GM12878 (cell line): ENCODE results near the gene CRAT. TPM values are rescaled to one million over a fixed set of nuclear protein-coding genes. Genes with fewer than 3 reads are reported as not detected.
A peak's percentile ranks its signal among the peaks of the same experiment; 100 is the strongest.

Source experiments
- ATAC-seq: fragments of 200-7000 bp; cut with Tn5 transposase; 3 replicates; pipeline ENCODE4 v1.9.1; 2020; ENCODE audit warnings: mild to moderate bottlenecking, moderate library complexity
- BruUV-seq: library from RNA; stranded (reverse); fragments of 400-500 nt; replicated peaks from 2 replicates; lab custom pipeline; 2021; lab: Mats Ljungman, UMichigan
- CTCF ChIA-PET: fragments of 300-600 bp; sonication (Branson Sonifier 250); formaldehyde crosslinking; extraction: SDS; loops from one replicate; lab custom pipeline; 2021; ENCODE audit warnings: inconsistent platforms; lab: Yijun Ruan, JAX
- POLR2A ChIA-PET: fragments of 350-600 bp; formaldehyde crosslinking; extraction: SDS; loops from one replicate; lab custom pipeline; 2021; ENCODE audit warnings: inconsistent platforms; lab: Charles Lee
- RAD21 ChIA-PET: fragments of 300-600 bp; sonication (Branson Sonifier 250); formaldehyde crosslinking; loops from one replicate; lab custom pipeline; 2023; ENCODE audit warnings: antibody characterized with exemption; ENCODE audit not compliant: unreplicated experiment; lab: Charles Lee
- SMC1A ChIA-PET: fragments of 300-600 bp; sonication (Branson Sonifier 250); formaldehyde crosslinking; loops from one replicate; lab custom pipeline; 2023; ENCODE audit not compliant: unreplicated experiment, uncharacterized antibody; lab: Charles Lee
- DNase-seq: peaks from one replicate; pipeline ENCODE4 v3.0.0-alpha.2; 2011; ENCODE audit warnings: low read depth, low spot score
- FAIRE-seq: peaks from 3 replicates; lab custom pipeline; 2011; peaks lifted over from hg19 to GRCh38; lab: Jason Lieb, UNC
- H2AFZ ChIP-seq: 2 replicates; pipeline ENCODE4 v1.6.0; 2011; ENCODE audit warnings: low read depth, low read length, control low read depth; ENCODE audit not compliant: control insufficient read depth
- H3K27ac ChIP-seq: 2 replicates; pipeline ENCODE4 v1.5.1; 2011; ENCODE audit warnings: control low read depth; ENCODE audit not compliant: control insufficient read depth, insufficient read depth
- H3K27me3 ChIP-seq, 2 experiments: replicated peaks in 1 of 2; 2 replicates each; pipeline versions ENCODE4 v1.6.0 to v1.6.1; 2011; ENCODE audit warnings: low read length in 1 of 2; ENCODE audit not compliant: control insufficient read depth in 2 of 2, insufficient read depth in 2 of 2
- H3K36me3 ChIP-seq, 2 experiments: 2 replicates each; pipeline ENCODE4 v1.5.1; 2011; ENCODE audit warnings: low read length in 1 of 2; ENCODE audit not compliant: control insufficient read depth in 2 of 2, insufficient read depth in 2 of 2
- H3K4me1 ChIP-seq: 2 replicates; pipeline ENCODE4 v1.6.1; 2011; ENCODE audit warnings: mild to moderate bottlenecking, low read length, moderate library complexity, mixed read lengths; ENCODE audit not compliant: control insufficient read depth, insufficient read depth
- H3K4me2 ChIP-seq: 2 replicates; pipeline ENCODE4 v1.6.0; 2011; ENCODE audit warnings: control low read depth; ENCODE audit not compliant: control insufficient read depth, insufficient read depth
- H3K4me3 ChIP-seq: fragments of 200-600 bp; sonication (generic); 2 replicates; pipeline ENCODE4 v1.5.1; 2016
- H3K79me2 ChIP-seq: 2 replicates; pipeline ENCODE4 v1.6.0; 2011; ENCODE audit warnings: low read length; ENCODE audit not compliant: control insufficient read depth, insufficient read depth
- H3K9ac ChIP-seq: 2 replicates; pipeline ENCODE4 v1.8.0; 2011; ENCODE audit warnings: low read length, control low read depth, mixed read lengths; ENCODE audit not compliant: control insufficient read depth, insufficient read depth
- H3K9me3 ChIP-seq: replicated peaks from 3 replicates; pipeline ENCODE4 v1.5.1; 2011; ENCODE audit warnings: mild to moderate bottlenecking, low read length; ENCODE audit not compliant: control insufficient read depth, insufficient read depth
- H4K20me1 ChIP-seq: 2 replicates; pipeline ENCODE4 v1.6.0; 2011; ENCODE audit not compliant: control insufficient read depth, insufficient read depth
- ATF7 ChIP-seq: fragments of 450-650 bp; IDR thresholded peaks from 2 replicates; pipeline ENCODE4 v1.6.1; 2016; ENCODE audit warnings: low read depth, mild to moderate bottlenecking
- CEBPB ChIP-seq, 2 experiments: fragments of 150-350 bp in 1 of 2; IDR thresholded peaks; 2 replicates each; pipeline ENCODE4 v1.6.1; 2012 to 2014; ENCODE audit warnings: low read depth in 2 of 2, low read length in 2 of 2, borderline replicate concordance in 1 of 2, inconsistent platforms in 1 of 2
- FOXK2 ChIP-seq: fragments of 450-650 bp; IDR thresholded peaks from 2 replicates; pipeline ENCODE4 v1.6.1; 2017; ENCODE audit warnings: mild to moderate bottlenecking, moderate library complexity
- HDAC6 ChIP-seq: fragments of 200-600 bp; sonication (generic); IDR thresholded peaks from one replicate; pipeline ENCODE4 v1.8.0; 2017; ENCODE audit warnings: antibody characterized with exemption; ENCODE audit not compliant: unreplicated experiment
- IKZF2 ChIP-seq, 2 experiments: fragments of 450-650 bp; IDR thresholded peaks; 2 replicates each; pipeline ENCODE4 v1.6.1; 2017; ENCODE audit warnings: mild to moderate bottlenecking in 2 of 2, moderate library complexity in 2 of 2
- NRF1 ChIP-seq: conservative IDR thresholded peaks from 2 replicates; pipeline ENCODE4 v1.6.1; 2011; ENCODE audit warnings: mild to moderate bottlenecking, low read depth, low read length, improper control_type of control experiment
- SMC3 ChIP-seq: IDR thresholded peaks from 2 replicates; pipeline ENCODE4 v1.6.1; 2011; ENCODE audit warnings: low read length, improper control_type of control experiment, borderline replicate concordance
- SPI1 ChIP-seq: IDR thresholded peaks from 2 replicates; pipeline ENCODE4 v1.6.1; 2011; ENCODE audit warnings: low read depth, mild to moderate bottlenecking, low read length, moderate library complexity, borderline replicate concordance; ENCODE audit not compliant: insufficient read depth
- STAT1 ChIP-seq: fragments of 450-650 bp; conservative IDR thresholded peaks from 2 replicates; pipeline ENCODE4 v1.6.1; 2014; ENCODE audit warnings: antibody characterized with exemption, mild to moderate bottlenecking
- ZNF384 ChIP-seq: IDR thresholded peaks from 2 replicates; pipeline ENCODE4 v1.6.1; 2012; ENCODE audit warnings: low read depth, mild to moderate bottlenecking, low read length, improper control_type of control experiment, borderline replicate concordance
- WGBS: methylation state at CpG from one replicate; pipeline ENCODE4 v1.1.6; 2016; ENCODE audit warnings: low lambda C conversion rate; ENCODE audit not compliant: insufficient replicate concordance, insufficient coverage; ENCODE audit errors: missing lambda C conversion rate; 5-methylcytosine and 5-hydroxymethylcytosine counted together
- in situ Hi-C: fragments of 300-500 bp; cut with MboI; formaldehyde crosslinking; loops from 9 replicates; pipeline ENCODE4 v1.14.3; 2018; ENCODE audit warnings: mixed read lengths
- intact Hi-C: fragments of 100-400 bp; cut with micrococcal nuclease; formaldehyde crosslinking; loops from one replicate; pipeline ENCODE4 v1.14.2; 2022; ENCODE audit not compliant: unreplicated experiment
- polyA plus RNA-seq, 11 experiments: library from polyadenylated mRNA; depleted of rRNA in 4 of 11; unstranded in 6 of 11; stranded (reverse) in 5 of 11; fragments of >200 nt; fragmentation: Nextera tagmentation in 4 of 11; fragmentation: Illumina TruSeq in 1 of 11; extraction: Ambion mirVana in 4 of 11; extraction: Trizol in 1 of 11; gene quantifications; 1 replicate in 1 of 11; 2 replicates in 10 of 11; pipeline versions ENCODE4 v1.2.1 to v1.2.3, GENCODE V29; 2011 to 2016; ENCODE audit warnings: inconsistent platforms in 2 of 11, missing spikeins in 2 of 11, low read depth in 1 of 11
- total RNA-seq, 4 experiments: library from RNA; depleted of rRNA in 3 of 4; stranded (reverse); fragments of >200 nt in 3 of 4; fragmentation: Illumina TruSeq in 1 of 4; extraction: Trizol in 1 of 4; gene quantifications; 2 replicates each; pipeline versions ENCODE4 v1.2.1 to v1.2.3, GENCODE V29; 2013 to 2021
- TF ChIP-seq, protein P1 (sequence below): fragments of 450-650 bp; IDR thresholded peaks from 2 replicates; pipeline ENCODE4 v1.6.1; 2016; ENCODE audit warnings: mild to moderate bottlenecking
- TF ChIP-seq, protein P2 (sequence below): fragments of 450-650 bp; IDR thresholded peaks from 2 replicates; pipeline ENCODE4 v1.6.1; 2017; ENCODE audit warnings: mild to moderate bottlenecking, moderate library complexity
- TF ChIP-seq, protein P3 (sequence below): fragments of 450-650 bp; IDR thresholded peaks from 2 replicates; pipeline ENCODE4 v1.6.1; 2017; ENCODE audit warnings: low read depth, mild to moderate bottlenecking, moderate library complexity

CRAT gene
- total and polyA plus RNA-seq, 10 of the 15 experiments (the other 5 are each of a cell fraction or from before 2014, with no cell fraction given), result 0.10 to 3.4 (median 1.8) TPM

DNA sequence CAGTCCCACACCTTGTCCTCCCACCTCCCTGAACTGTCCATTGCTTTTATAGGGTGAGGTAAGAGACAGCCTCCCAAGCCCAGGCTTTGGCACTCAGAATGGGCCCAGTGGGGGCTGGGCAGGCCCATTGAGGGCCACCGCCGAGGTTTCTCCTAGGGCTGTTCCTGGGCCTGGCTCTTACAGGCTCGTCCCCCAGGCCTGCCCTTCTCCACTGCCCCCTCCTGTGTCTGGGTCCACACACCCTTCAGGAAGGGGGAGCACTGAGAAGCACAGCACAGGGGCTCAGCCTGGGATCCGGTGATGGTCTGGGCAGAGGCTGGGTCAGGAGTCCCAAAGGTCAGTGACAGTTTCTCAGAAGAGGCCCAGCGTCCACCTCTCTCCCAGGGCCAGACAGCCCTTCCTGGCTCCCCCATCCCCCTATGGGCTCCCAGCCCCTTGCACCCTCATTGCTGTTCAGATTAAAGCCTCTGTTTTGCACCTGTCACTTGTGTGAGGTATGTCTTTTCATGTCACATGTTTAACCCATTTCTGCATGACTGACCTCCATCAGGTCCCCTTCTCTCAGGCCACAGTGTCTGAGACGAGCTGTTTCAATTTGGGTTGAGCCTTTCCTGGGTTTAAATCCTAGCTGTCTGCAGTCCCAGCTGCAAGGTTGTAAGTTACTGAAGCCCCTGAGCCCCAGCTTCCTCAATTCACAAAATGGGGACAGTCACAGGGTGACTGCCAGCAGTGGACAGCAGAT is 38.0 kb upstream of the CRAT start (continued):
- TF ChIP-seq, protein P1, sequence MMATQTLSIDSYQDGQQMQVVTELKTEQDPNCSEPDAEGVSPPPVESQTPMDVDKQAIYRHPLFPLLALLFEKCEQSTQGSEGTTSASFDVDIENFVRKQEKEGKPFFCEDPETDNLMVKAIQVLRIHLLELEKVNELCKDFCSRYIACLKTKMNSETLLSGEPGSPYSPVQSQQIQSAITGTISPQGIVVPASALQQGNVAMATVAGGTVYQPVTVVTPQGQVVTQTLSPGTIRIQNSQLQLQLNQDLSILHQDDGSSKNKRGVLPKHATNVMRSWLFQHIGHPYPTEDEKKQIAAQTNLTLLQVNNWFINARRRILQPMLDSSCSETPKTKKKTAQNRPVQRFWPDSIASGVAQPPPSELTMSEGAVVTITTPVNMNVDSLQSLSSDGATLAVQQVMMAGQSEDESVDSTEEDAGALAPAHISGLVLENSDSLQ, result peak; percentile 50; the same call in 1 of the 2 replicates
- 0 out of 2 replicates have a peak, but pooled peaks have one; percentile 19 for TF ChIP-seq ATF7

DNA sequence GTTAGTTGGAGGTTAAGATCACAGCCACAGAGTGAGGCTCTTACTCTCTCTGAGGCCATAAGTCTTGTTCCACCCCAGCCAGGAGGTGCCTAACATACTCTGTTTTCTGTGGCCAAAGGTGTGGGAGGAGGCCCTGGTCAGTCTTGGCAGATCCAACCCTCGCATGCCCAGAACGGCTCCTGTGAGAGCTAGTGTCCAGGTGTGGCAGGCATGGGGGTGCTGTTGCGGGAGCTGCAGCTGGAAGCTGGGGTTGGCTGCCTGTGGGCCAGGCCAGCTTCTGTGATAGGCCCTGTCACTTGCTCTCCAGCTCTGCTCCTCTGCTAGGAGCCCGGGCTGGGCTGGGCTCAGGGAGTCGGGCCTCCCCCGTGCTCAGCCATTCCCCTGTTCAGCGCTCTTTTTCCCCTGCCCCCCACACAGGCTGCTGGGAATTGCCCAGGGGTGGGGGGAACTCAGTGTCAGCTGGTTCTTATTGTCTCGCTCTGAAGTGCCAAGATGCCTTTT is 35.9 kb upstream of the CRAT start:
- no peak overlapping the region for H3K9ac ChIP-seq
- no peak overlapping the region for H3K4me2 ChIP-seq
- no peaks in the 10 kb centered on the region for H3K27me3 ChIP-seq
- peaks cover 34% of the 10 kb centered on the region for H3K4me1 ChIP-seq
- ATAC-seq, result no peak
- no TSS peak for BruUV-seq
- POLR2A ChIA-PET, result no interaction called here
- no peak overlapping the region for H3K4me3 ChIP-seq
- peaks cover 4% of the 10 kb centered on the region; the same call in 1 of the 2 replicates for H3K79me2 ChIP-seq
- peaks cover 2 to 13% of the 10 kb centered on the region in 2 experiments; a peak in 3 of 4 replicates for H3K36me3 ChIP-seq
- intact Hi-C loops, result no loop called here
- no peak overlapping the region for H3K27ac ChIP-seq
- in situ Hi-C loops, result no loop called here
- RAD21 ChIA-PET, result no interaction called here
- SMC1A ChIA-PET, result interaction anchor here (1.3 kb wide), 1 partner anchor 478 kb away, joined by 3 read pairs; no protein-coding TSS in a partner anchor
- no peak for FAIRE-seq
- H4K20me1 ChIP-seq, result no peaks in the 10 kb centered on the region
- no peak for DNase-seq
- WGBS, result 100% methylated on average over 7 of the region's 8 CpGs
- CTCF ChIA-PET, result interaction anchor here (1.6 to 9.3 kb wide), 3 partner anchors 8 to 24 kb away, joined by 5 to 273 read pairs (median 175); no protein-coding TSS in a partner anchor
- no peak overlapping the region for H2AFZ ChIP-seq
- no peaks in the 10 kb centered on the region for H3K9me3 ChIP-seq
- TF ChIP-seq NRF1, result no peak
- TF ChIP-seq, protein P2, sequence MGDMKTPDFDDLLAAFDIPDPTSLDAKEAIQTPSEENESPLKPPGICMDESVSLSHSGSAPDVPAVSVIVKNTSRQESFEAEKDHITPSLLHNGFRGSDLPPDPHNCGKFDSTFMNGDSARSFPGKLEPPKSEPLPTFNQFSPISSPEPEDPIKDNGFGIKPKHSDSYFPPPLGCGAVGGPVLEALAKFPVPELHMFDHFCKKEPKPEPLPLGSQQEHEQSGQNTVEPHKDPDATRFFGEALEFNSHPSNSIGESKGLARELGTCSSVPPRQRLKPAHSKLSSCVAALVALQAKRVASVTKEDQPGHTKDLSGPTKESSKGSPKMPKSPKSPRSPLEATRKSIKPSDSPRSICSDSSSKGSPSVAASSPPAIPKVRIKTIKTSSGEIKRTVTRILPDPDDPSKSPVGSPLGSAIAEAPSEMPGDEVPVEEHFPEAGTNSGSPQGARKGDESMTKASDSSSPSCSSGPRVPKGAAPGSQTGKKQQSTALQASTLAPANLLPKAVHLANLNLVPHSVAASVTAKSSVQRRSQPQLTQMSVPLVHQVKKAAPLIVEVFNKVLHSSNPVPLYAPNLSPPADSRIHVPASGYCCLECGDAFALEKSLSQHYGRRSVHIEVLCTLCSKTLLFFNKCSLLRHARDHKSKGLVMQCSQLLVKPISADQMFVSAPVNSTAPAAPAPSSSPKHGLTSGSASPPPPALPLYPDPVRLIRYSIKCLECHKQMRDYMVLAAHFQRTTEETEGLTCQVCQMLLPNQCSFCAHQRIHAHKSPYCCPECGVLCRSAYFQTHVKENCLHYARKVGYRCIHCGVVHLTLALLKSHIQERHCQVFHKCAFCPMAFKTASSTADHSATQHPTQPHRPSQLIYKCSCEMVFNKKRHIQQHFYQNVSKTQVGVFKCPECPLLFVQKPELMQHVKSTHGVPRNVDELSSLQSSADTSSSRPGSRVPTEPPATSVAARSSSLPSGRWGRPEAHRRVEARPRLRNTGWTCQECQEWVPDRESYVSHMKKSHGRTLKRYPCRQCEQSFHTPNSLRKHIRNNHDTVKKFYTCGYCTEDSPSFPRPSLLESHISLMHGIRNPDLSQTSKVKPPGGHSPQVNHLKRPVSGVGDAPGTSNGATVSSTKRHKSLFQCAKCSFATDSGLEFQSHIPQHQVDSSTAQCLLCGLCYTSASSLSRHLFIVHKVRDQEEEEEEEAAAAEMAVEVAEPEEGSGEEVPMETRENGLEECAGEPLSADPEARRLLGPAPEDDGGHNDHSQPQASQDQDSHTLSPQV, result no peak
- no peak for TF ChIP-seq IKZF2 (IDR thresholded peaks at IDR 0.05)
- no peak for TF ChIP-seq CEBPB (IDR thresholded peaks at IDR 0.05; ENCODE audit: borderline replicate concordance in 1 of 2, low read depth in 2 of 2, low read length in 2 of 2)
- no peak for TF ChIP-seq SMC3
- TF ChIP-seq ZNF384, result no peak
- no peak for TF ChIP-seq STAT1
- no peak for TF ChIP-seq FOXK2
- no peak for TF ChIP-seq HDAC6
- TF ChIP-seq, protein P3, sequence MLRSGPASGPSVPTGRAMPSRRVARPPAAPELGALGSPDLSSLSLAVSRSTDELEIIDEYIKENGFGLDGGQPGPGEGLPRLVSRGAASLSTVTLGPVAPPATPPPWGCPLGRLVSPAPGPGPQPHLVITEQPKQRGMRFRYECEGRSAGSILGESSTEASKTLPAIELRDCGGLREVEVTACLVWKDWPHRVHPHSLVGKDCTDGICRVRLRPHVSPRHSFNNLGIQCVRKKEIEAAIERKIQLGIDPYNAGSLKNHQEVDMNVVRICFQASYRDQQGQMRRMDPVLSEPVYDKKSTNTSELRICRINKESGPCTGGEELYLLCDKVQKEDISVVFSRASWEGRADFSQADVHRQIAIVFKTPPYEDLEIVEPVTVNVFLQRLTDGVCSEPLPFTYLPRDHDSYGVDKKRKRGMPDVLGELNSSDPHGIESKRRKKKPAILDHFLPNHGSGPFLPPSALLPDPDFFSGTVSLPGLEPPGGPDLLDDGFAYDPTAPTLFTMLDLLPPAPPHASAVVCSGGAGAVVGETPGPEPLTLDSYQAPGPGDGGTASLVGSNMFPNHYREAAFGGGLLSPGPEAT, result no peak
- no peak for TF ChIP-seq SPI1
